ENCODE data around the gene RNASEH2A.

DNA sequence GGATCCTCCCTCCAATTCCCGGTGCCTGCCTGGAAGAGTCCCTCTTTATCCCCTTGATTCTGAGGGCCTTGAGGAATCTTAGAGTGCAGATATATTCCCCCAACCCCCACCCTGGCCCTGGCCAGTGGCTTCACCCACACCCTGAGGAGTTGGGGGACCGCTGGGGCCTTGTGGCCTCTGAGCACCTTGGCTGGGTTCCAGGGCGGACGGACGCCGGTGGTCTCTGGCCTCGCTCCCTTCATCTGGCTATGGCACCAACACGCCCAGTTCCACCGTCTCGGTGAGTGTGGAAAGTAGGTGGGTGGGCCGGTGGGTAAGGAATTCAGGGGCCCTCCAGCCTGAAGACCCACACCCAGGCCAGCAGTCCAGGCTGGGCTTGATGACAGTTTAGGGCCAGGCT lies 36.9 kb downstream of the RNASEH2A start:
- TF ChIP-seq, protein P1, sequence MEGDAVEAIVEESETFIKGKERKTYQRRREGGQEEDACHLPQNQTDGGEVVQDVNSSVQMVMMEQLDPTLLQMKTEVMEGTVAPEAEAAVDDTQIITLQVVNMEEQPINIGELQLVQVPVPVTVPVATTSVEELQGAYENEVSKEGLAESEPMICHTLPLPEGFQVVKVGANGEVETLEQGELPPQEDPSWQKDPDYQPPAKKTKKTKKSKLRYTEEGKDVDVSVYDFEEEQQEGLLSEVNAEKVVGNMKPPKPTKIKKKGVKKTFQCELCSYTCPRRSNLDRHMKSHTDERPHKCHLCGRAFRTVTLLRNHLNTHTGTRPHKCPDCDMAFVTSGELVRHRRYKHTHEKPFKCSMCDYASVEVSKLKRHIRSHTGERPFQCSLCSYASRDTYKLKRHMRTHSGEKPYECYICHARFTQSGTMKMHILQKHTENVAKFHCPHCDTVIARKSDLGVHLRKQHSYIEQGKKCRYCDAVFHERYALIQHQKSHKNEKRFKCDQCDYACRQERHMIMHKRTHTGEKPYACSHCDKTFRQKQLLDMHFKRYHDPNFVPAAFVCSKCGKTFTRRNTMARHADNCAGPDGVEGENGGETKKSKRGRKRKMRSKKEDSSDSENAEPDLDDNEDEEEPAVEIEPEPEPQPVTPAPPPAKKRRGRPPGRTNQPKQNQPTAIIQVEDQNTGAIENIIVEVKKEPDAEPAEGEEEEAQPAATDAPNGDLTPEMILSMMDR (IDR thresholded peaks at IDR 0.05) = no peak
- no peak for TF ChIP-seq POLR2A (IDR thresholded peaks at IDR 0.05)
